Gastroesophageal sphincter (tissue), 3 donors: ENCODE results near the gene GRIK2.

Experiments
- CTCF ChIP-seq, 4 experiments: fragments of 200-600 bp in 2 of 4; fragments of 450-650 bp in 2 of 4; sonication (generic) in 1 of 4; IDR thresholded peaks; one replicate each; pipeline ENCODE4 v1.5.1; 2017 to 2019; ENCODE audit warnings: antibody characterized with exemption in 4 of 4, mild to moderate bottlenecking in 2 of 4, moderate library complexity in 2 of 4
- EP300 ChIP-seq: sonication (generic); formaldehyde crosslinking; IDR thresholded peaks from one replicate; pipeline ENCODE4 v1.6.1; 2017; ENCODE audit warnings: antibody characterized with exemption, mild to moderate bottlenecking
- POLR2A ChIP-seq, 2 donors: fragments of 450-650 bp; IDR thresholded peaks; one replicate each; pipeline ENCODE4 v1.6.1; 2017; ENCODE audit warnings: antibody characterized with exemption in 2 of 2, mild to moderate bottlenecking in 2 of 2, moderate library complexity in 1 of 2
- POLR2AphosphoS5 ChIP-seq: sonication (generic); formaldehyde crosslinking; IDR thresholded peaks from one replicate; pipeline ENCODE4 v1.6.1; 2017; ENCODE audit warnings: antibody characterized with exemption

- TF ChIP-seq POLR2AphosphoS5 (no peak), CTCF (IDR thresholded peaks at IDR 0.05) (no peak), POLR2A (IDR thresholded peaks at IDR 0.05) (no peak), EP300 (no peak)
Measured at GRCh38 chr6:101434601-101435000, 41.1 kb downstream of the GRIK2 start.
